ENCODE measurements around the gene MON1A. TPM values are rescaled to one million over a fixed set of nuclear protein-coding genes. Genes with fewer than 3 reads are reported as not detected.

Gene MON1A
- total and polyA plus RNA-seq, 2 of the 8 experiments (the other 6 are each of a cell fraction or from before 2014, with no cell fraction given), result 10.3 to 14.1 TPM

DNA sequence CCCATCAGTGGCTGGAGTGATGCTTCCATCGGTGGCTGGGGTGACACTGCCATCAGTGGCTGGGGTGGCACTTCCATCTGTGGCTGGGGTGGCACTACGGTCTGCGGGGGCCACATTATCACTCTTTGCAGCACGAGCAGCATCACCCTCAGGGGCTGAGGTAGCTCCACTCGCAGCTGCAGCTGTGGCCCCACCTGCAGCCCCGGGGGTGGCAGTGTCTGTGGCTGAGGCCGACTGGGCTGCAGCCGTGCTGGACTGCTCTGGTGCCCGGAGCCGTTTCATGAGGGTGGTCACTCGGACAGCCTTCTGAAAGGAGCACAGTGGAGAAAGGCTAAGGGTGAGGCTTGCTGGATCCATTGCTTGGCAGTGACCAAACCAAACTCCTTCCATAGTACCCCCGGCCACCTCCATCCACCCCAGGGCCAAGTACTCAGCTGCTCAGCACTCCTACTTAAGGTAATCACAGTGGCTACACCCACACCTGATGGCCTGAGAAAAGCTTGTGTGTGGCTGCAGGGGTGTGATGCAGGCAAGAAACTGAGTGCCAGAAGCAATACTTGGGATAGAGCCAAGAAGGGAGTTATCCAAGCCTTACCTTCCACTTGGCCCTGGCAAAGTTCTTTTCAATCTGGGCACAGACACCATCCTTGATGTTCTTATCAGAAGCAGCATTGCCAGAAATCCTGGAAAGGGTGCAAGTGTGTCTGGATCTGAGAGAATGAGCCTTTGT, 69.9 kb downstream of the MON1A start:
- Histone ChIP-seq H4K8ac (ENCODE audit: extremely low read depth, insufficient read depth, low read length) (no peak overlapping the region), H3K4ac (replicated peaks; ENCODE audit: insufficient read length, low read depth, low read length) (no peak overlapping the region), H3K27ac (ENCODE audit: low read depth, low read length) (no peak overlapping the region), H3K4me3 (ENCODE audit: extremely low read depth in 1 of 4, insufficient read depth in 2 of 4, low read depth in 3 of 4, low read length in 4 of 4) (no peak overlapping the region), H4K20me1 (replicated peaks in 1 of 2; ENCODE audit: control insufficient read depth in 1 of 2, insufficient read depth in 2 of 2, low read length in 2 of 2) (peaks cover 7 to 15% of the 10 kb centered on the region in 2 experiments), H4K5ac (ENCODE audit: insufficient read length, low read depth, low read length) (no peak overlapping the region), H2BK5ac (ENCODE audit: low read depth, low read length) (no peak overlapping the region), H3K18ac (ENCODE audit: extremely low read depth, low read length) (no peak overlapping the region), H3K9ac (replicated peaks in 1 of 4; ENCODE audit: extremely low read depth in 1 of 4, low read depth in 3 of 4, low read length in 3 of 4) (no peak overlapping the region), H2AK5ac (ENCODE audit: low read depth, low read length) (no peak overlapping the region), H3K4me1 (replicated peaks in 1 of 4; ENCODE audit: control insufficient read depth in 3 of 4, insufficient read depth in 4 of 4, low read length in 3 of 4) (peaks cover 4 to 14% (median 5%) of the 10 kb centered on the region in 4 experiments), H3K79me2 (ENCODE audit: control insufficient read depth in 1 of 2, insufficient read depth in 2 of 2, low read length in 2 of 2) (peaks cover 2 to 29% of the 10 kb centered on the region in 2 experiments; a peak in 3 of 4 replicates), H2BK120ac (replicated peaks; ENCODE audit: low read depth, low read length) (no peak overlapping the region), H2AFZ (ENCODE audit: low read length) (no peak overlapping the region), H3K56ac (replicated peaks; ENCODE audit: insufficient read length, low read depth, low read length) (no peak overlapping the region), H3K4me2 (ENCODE audit: insufficient read depth in 1 of 2, low read depth in 2 of 2, low read length in 2 of 2) (no peak overlapping the region), H4K91ac (replicated peaks; ENCODE audit: insufficient read length, low read length) (no peak overlapping the region), H3K23me2 (ENCODE audit: low read depth, low read length) (peaks cover 6% of the 10 kb centered on the region), H2BK12ac (ENCODE audit: low read depth, low read length) (no peak overlapping the region), H2BK20ac (ENCODE audit: low read length) (no peak overlapping the region), H3K79me1 (ENCODE audit: low read depth, low read length) (peaks cover 3% of the 10 kb centered on the region; the same call in 1 of the 2 replicates), H3K23ac (ENCODE audit: insufficient read length) (no peak overlapping the region), H3K14ac (ENCODE audit: insufficient read length) (no peak overlapping the region), H3K9me3 (ENCODE audit: insufficient read depth in 2 of 2, low read depth in 1 of 2, low read length in 1 of 2) (no peaks in the 10 kb centered on the region), H2BK15ac (ENCODE audit: low read length) (no peak overlapping the region), H3K36me3 (ENCODE audit: control insufficient read depth in 2 of 4, insufficient read depth in 4 of 4, low read length in 3 of 4) (peaks cover 7 to 18% (median 11%) of the 10 kb centered on the region in 4 experiments; a peak in 5 of 8 replicates), H3K27me3 (replicated peaks in 1 of 4; ENCODE audit: control insufficient read depth in 3 of 4, extremely low read depth in 1 of 4, insufficient read depth in 3 of 4, low read length in 3 of 4) (no peaks in the 10 kb centered on the region)
- ChIA-PET CTCF (ENCODE audit: partially characterized antibody) (interaction anchor here (0.6 to 1.8 kb wide), 5 partner anchors 11 to 59 kb away, joined by 3 to 7 read pairs (median 4); no protein-coding TSS in a partner anchor), POLR2A (ENCODE audit: partially characterized antibody) (interaction anchor here (1.5 to 6.4 kb wide), 2 partner anchors 8 to 22 kb away, joined by 5 to 33 read pairs; no protein-coding TSS in a partner anchor)
- no peak for FAIRE-seq
- 95% methylated on average over 12 of the region's 12 CpGs; no CpG with 5 or more reads in 1 of the 2 experiments for WGBS, 2 experiments (ENCODE audit: extremely low coverage in 1 of 2, insufficient coverage in 1 of 2, insufficient read length in 1 of 2, insufficient replicate concordance in 2 of 2, low coverage in 1 of 2, low lambda C conversion rate in 2 of 2, missing lambda C conversion rate in 1 of 2)
- DNase-seq (ENCODE audit: low read depth in 1 of 2, low spot score in 2 of 2), result no peak
- TF ChIP-seq NRF1 (IDR thresholded peaks at IDR 0.05; ENCODE audit: low read depth, low read length) (no peak), BCL11A (IDR thresholded peaks at IDR 0.05; ENCODE audit: low read depth in 2 of 2, low read length in 2 of 2) (no peak), MAX (IDR thresholded peaks at IDR 0.05) (no peak), EGR1 (IDR thresholded peaks at IDR 0.05; ENCODE audit: borderline replicate concordance, low read depth, low read length) (no peak), SP1 (IDR thresholded peaks at IDR 0.05; ENCODE audit: low read depth, low read length) (no peak), BACH1 (IDR thresholded peaks at IDR 0.05; ENCODE audit: low read length) (no peak)
